ENCODE results near the gene CYP20A1. TPM values are rescaled to one million over a fixed set of nuclear protein-coding genes. Genes with fewer than 3 reads are reported as not detected.
A peak's percentile ranks its signal among the peaks of the same experiment; 100 is the strongest.
"Not testable (repeated sequence)": the region's sequence is repeated elsewhere in the genome, so short reads cannot be mapped to it uniquely, and the experiment has no call there.

Gene CYP20A1
- total RNA-seq (ENCODE audit: low replicate concordance): 15.1 and 17.8 TPM in 2 replicates

GRCh38 chr2:203238704-203239526, at the start of gene CYP20A1:
CYP20A1 (plus strand) TSS chr2:203239018; CDS start chr2:203239063, 45 bp downstream.
- Histone ChIP-seq H3K9ac (peak within 1 kb of the TSS; percentile 72), H3K27ac (peak within 1 kb of the TSS; percentile 94), H3K36me3 (no peaks in the 10 kb centered on the region), H4K20me1 (ENCODE audit: low read depth) (no peaks in the 10 kb centered on the region), H3F3A (ENCODE audit: low read depth) (peaks cover 25% of the 10 kb centered on the region), H2AFZ (replicated peaks) (peak within 1 kb of the TSS; percentile 90), H3K9me3 (ENCODE audit: low read depth) (no peaks in the 10 kb centered on the region), H3K4me3 (peak within 1 kb of the TSS; percentile 77), H3K79me2 (ENCODE audit: low read depth) (peaks cover 38% of the 10 kb centered on the region), H3K27me3 (no peaks in the 10 kb centered on the region), H3K4me1 (peaks cover 7% of the 10 kb centered on the region), H3K4me2 (peak within 1 kb of the TSS; percentile 76)
- peaks cover 5% of the 10 kb centered on the region for H3K27me3 Mint-ChIP-seq (ENCODE audit: insufficient read depth, low read depth)
- H3K4me3 Mint-ChIP-seq: peak within 1 kb of the TSS; percentile 95
- TF ChIP-seq EZH2phosphoT487 (IDR thresholded peaks at IDR 0.05) (no peak), EZH2 (IDR thresholded peaks at IDR 0.05) (peak; percentile 31), CTCF (IDR thresholded peaks at IDR 0.05) (peak; percentile 43)
- peaks cover 3% of the 10 kb centered on the region for H3K4me1 Mint-ChIP-seq
- DNase-seq (ENCODE audit: low spot score): peak; percentile 98
- H3K36me3 Mint-ChIP-seq: peaks cover 18% of the 10 kb centered on the region
- H3K9me3 Mint-ChIP-seq: no peaks in the 10 kb centered on the region
- peak within 1 kb of the TSS; percentile 93 for H3K27ac Mint-ChIP-seq

- not testable (repeated sequence) for H3K4me1 ChIP-seq; H3K9me3 Mint-ChIP-seq; H4K20me1 ChIP-seq (ENCODE audit: low read depth); H3K4me2 ChIP-seq; H3K9me3 ChIP-seq (ENCODE audit: low read depth); H3K27me3 Mint-ChIP-seq (ENCODE audit: insufficient read depth, low read depth); H3K36me3 Mint-ChIP-seq; H3K27me3 ChIP-seq; H3K79me2 ChIP-seq (ENCODE audit: low read depth); DNase-seq (ENCODE audit: low spot score); H3K4me3 ChIP-seq; H3K4me1 Mint-ChIP-seq; H3K27ac ChIP-seq; H3F3A ChIP-seq (ENCODE audit: low read depth); H2AFZ ChIP-seq (replicated peaks); H3K4me3 Mint-ChIP-seq; H3K36me3 ChIP-seq; H3K9ac ChIP-seq; H3K27ac Mint-ChIP-seq
These were observed 48.3 kb upstream of the CYP20A1 start for GRCh38 chr2:203190547-203190946.

- not testable (repeated sequence) for H3K27ac Mint-ChIP-seq; H3K4me2 ChIP-seq; H3K27ac ChIP-seq; H3K79me2 ChIP-seq (ENCODE audit: low read depth); H3K36me3 ChIP-seq; H2AFZ ChIP-seq (replicated peaks); H3K9me3 Mint-ChIP-seq; H3K9me3 ChIP-seq (ENCODE audit: low read depth); H3K4me1 ChIP-seq; H3K27me3 ChIP-seq; H4K20me1 ChIP-seq (ENCODE audit: low read depth); H3K27me3 Mint-ChIP-seq (ENCODE audit: insufficient read depth, low read depth); H3K4me3 ChIP-seq; H3F3A ChIP-seq (ENCODE audit: low read depth); H3K36me3 Mint-ChIP-seq; H3K4me3 Mint-ChIP-seq; H3K4me1 Mint-ChIP-seq; H3K9ac ChIP-seq; DNase-seq (ENCODE audit: low spot score)
These were observed 47.8 kb upstream of the CYP20A1 start for GRCh38 chr2:203191026-203191425.

- Histone ChIP-seq H4K20me1 (ENCODE audit: low read depth) (no peaks in the 10 kb centered on the region), H3K79me2 (ENCODE audit: low read depth) (no peaks in the 10 kb centered on the region), H2AFZ (replicated peaks) (no peak overlapping the region), H3K9me3 (ENCODE audit: low read depth) (no peaks in the 10 kb centered on the region), H3K27ac (no peak overlapping the region), H3K4me1 (no peaks in the 10 kb centered on the region), H3K4me2 (no peak overlapping the region), H3K27me3 (no peaks in the 10 kb centered on the region), H3K9ac (no peak overlapping the region), H3K36me3 (peaks cover 5% of the 10 kb centered on the region), H3F3A (ENCODE audit: low read depth) (peaks cover 3% of the 10 kb centered on the region), H3K4me3 (no peak overlapping the region)
- no peaks in the 10 kb centered on the region for H3K4me1 Mint-ChIP-seq
- H3K9me3 Mint-ChIP-seq: no peaks in the 10 kb centered on the region
- no peak for DNase-seq (ENCODE audit: low spot score)
- no peak overlapping the region for H3K4me3 Mint-ChIP-seq
- TF ChIP-seq EZH2phosphoT487 (IDR thresholded peaks at IDR 0.05) (no peak), EZH2 (IDR thresholded peaks at IDR 0.05) (no peak), CTCF (IDR thresholded peaks at IDR 0.05) (no peak)
- H3K36me3 Mint-ChIP-seq: peaks cover 9% of the 10 kb centered on the region
- H3K27me3 Mint-ChIP-seq (ENCODE audit: insufficient read depth, low read depth): no peaks in the 10 kb centered on the region
- no peak overlapping the region for H3K27ac Mint-ChIP-seq
These were observed 46.9 kb upstream of the CYP20A1 start for GRCh38 chr2:203191961-203192360.
